Erythroblast (primary cell): Measurements from ENCODE around the gene GON7.

Experiments used
- GATA1 ChIP-seq: IDR thresholded peaks from 2 replicates; pipeline ENCODE4 v1.6.1; 2011; ENCODE audit warnings: low read depth, mild to moderate bottlenecking, control low read depth, low read length, moderate library complexity
- POLR2A ChIP-seq: IDR thresholded peaks from 2 replicates; pipeline ENCODE4 v1.6.1; 2011; ENCODE audit warnings: mild to moderate bottlenecking, low read length

DNA sequence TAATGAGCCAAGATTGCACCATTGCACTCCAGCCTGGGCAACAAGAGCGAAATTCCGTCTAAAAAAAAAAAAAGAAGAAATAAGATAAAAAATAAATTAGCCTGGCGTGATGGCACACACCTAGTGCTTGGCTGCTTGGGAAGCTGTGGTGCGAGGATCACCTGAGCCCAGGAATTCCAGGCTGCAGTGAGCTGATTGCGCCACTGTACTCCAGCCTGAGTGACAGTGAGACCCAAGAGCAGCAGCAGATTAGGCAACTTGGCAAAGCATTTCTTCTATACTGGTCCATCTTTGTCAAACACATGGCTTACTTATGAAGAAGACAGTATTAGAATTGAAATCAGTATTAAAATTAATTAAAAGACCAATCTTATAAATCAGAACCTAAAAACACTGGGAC lies 6.3 kb downstream of the GON7 start:
- TF ChIP-seq POLR2A (no peak), GATA1 (no peak)
